CD1c-positive myeloid dendritic cell (primary cell): ENCODE results near the gene CACNA1E.

Experiments used
- DNase-seq: peaks from one replicate; pipeline ENCODE4 v3.0.0-alpha.2; 2016; ENCODE audit errors: extremely low spot score

Gene CACNA1E

GRCh38 chr1:181680871-181681270, 197.6 kb downstream of the CACNA1E start:
- DNase-seq: no peak

GRCh38 chr1:181685211-181685610, 201.9 kb downstream of the CACNA1E start:
- DNase-seq: no peak

- DNase-seq: no peak
These were observed 218.6 kb downstream of the CACNA1E start for GRCh38 chr1:181701891-181702290.

DNA sequence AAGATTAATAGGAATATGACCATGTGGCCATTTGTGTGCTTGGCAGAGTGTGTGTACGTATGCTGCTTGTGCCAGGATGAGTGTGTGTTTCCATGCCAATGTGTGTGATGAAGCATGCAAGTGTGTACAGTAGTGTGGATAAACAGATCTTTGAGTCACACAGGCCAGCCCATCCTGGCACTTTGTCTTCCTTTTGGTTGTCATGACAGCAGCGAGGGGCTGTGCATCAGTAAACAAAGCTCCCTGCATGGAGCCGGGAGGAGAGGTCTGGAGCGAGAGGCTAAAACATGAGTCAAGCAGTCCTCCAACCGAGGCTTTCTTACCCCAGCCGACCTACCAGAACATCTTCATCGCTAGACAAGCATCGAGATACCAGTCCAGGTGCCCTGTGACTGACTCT, 221.2 kb downstream of the CACNA1E start:
- DNase-seq: no peak

- DNase-seq: no peak
These were observed 228.5 kb downstream of the CACNA1E start for GRCh38 chr1:181711820-181712219.

DNA sequence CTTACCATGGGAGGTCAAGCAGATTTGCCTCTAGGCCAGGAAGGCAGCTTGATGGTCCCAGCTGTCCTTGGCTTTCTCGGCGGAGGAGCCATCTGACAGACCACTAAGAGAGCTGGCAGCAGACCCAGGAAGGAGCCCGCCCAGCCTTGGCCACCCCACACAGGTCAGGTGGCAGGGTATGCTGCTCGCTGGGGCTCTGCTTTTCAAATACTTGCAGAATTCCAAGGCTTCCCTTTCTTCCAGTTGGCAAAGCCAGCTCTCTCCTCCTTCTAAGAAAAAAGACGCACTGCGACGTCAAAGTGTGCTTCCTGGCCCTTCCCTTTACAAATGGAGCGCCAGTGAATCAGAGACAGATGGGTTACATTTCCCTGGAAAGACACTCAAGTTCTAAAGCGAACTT, 229.4 kb downstream of the CACNA1E start:
- no peak for DNase-seq

- no peak for DNase-seq
These were observed 231.1 kb downstream of the CACNA1E start for GRCh38 chr1:181714428-181714827.

DNA sequence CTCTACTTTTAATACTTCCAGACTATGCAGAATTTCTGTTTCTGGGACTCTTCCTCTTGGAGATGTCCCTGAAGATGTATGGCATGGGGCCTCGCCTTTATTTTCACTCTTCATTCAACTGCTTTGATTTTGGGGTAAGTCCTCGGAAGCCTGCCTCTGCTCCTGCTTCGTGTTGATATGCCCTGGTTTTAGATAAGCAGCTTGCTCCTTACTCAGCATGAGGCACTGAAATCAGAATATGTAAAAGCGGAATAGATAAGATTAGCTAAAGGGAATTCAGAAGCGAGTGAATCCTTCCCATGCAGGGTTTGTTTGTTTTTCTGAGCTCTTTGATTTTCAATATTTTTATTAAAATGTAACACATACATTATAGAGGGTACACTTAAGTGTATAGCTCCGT, 234.7 kb downstream of the CACNA1E start:
- DNase-seq: no peak

DNA sequence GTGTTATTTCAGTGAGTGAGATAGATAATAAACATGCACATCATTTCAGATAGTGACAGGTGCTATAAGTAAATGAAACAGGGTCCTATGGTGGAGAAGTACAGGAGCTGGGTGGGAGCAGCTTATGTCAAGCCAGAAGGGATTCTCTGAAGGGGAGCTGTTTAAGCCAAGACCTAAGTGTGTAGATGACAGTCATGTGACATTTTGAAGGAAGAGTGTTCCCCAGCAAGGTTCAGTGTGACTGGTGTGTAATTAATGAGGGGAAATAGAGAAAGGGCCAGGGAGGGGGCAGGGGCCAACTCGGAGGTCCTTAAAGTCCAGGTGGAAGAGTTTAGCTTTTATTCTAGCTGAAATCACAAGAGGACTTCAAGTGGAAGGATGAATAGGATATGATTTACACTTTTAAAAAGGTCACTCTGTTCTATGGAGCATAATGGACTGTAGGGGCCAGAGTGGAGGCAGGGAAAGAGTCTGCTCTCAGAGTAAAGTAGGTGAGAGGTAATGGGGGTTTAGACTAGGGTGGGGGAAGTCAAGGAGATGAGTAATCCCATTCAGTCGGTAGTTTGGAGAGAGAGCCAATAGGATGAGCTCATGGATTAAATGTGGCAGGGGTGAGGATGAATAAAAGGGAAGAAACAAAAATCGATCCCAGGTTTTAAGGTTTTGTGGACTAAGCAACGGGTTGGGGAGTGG, 243.1 kb downstream of the CACNA1E start:
- DNase-seq: no peak

DNA sequence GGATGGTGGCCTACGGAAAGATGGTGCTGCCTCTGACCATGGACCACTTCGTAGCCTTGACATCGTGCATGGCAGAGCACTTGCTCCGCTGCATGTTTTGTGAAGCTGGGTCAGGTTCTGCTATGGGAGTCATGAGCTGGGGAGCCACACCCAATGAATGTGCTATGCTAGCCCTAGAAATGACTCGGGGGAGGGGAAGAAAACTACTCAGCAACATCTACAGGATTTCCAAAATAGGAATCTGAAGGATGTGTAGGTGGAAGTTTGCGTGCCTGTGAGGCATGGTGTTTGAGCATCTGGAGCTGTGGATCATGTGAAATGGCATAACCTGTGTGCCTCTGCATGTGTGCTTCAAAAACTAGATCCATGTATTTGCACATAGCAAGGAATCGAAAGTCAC, 247.3 kb downstream of the CACNA1E start:
- no peak for DNase-seq

DNA sequence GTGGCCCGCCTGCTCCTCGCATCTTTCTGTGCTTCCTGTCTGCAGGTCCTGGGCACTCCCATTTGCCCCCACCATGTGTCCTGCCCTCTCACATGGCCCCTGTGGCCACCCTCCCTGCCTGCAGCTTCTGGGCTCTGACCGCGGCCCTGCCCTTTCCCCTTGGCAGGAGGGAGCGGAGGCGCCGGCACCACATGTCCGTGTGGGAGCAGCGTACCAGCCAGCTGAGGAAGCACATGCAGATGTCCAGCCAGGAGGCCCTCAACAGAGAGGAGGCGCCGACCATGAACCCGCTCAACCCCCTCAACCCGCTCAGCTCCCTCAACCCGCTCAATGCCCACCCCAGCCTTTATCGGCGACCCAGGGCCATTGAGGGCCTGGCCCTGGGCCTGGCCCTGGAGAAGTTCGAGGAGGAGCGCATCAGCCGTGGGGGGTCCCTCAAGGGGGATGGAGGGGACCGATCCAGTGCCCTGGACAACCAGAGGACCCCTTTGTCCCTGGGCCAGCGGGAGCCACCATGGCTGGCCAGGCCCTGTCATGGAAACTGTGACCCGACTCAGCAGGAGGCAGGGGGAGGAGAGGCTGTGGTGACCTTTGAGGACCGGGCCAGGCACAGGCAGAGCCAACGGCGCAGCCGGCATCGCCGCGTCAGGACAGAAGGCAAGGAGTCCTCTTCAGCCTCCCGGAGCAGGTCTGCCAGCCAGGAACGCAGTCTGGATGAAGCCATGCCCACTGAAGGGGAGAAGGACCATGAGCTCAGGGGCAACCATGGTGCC, 249.1 kb downstream of the CACNA1E start:
- DNase-seq: no peak

GRCh38 chr1:181733486-181733885, 250.2 kb downstream of the CACNA1E start:
- DNase-seq: no peak

DNA sequence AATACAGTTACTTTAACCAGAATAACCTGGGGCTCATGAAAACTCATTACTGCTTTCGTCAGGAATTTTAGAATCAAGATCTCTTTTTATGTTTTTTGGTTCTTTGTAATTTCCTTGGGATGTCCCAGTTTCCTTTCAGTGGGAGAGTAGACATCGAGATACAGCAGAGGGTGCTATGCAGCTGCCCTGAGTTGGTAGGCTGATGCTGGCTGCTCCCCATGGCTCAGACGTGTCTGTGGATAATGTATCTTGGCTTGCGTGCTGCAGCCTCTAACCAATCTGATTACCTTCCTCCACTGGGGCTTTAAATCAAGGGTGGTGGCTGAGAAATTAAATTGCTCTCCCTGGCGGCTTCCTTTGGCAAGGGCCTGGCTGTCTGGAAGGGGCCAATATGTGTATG, 253.7 kb downstream of the CACNA1E start:
- no peak for DNase-seq

- no peak for DNase-seq
These were observed 255.9 kb downstream of the CACNA1E start for GRCh38 chr1:181739214-181739613.

DNA sequence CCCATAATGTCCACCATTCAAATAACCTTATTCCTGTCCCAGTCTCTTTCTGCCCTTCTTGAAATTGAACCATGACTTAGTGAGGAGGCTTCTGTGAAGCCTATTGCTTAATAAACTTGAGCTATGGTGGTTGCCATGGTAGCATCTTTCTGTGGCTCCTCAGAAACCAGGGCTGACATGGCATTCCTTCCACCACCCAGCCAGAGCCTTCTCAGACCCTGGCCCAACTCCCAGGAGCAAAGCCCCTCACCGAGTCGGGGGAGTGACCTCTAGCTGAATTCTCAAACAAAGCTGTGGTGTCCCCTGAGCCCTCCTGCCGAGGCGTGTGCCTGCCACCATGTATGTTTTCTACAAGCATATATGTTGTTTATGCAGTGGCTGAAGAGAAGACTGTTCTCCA, 259.1 kb downstream of the CACNA1E start:
- DNase-seq: no peak

DNA sequence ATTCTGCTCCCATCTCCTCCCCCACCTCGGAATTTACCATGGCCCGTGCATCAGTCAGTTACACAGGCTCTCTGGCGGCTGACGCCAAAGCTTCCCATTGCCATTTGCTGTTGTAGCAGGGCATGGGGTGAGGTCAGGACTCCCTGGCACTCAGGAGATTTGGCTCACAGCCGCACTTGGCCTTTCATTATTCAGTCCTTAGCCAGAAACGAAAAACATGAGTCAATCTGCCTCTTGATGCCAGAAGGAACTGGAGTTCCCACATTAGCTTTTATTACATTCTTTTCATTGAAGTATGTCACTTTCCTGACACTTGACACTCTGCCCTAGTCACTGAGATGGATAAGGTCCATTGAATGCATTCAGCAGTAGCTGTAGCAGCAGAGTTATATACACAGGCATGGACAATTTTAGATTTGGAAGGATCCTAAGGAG, 260.6 kb downstream of the CACNA1E start:
- no peak for DNase-seq

GRCh38 chr1:181746224-181746623, 262.9 kb downstream of the CACNA1E start:
- no peak for DNase-seq

DNA sequence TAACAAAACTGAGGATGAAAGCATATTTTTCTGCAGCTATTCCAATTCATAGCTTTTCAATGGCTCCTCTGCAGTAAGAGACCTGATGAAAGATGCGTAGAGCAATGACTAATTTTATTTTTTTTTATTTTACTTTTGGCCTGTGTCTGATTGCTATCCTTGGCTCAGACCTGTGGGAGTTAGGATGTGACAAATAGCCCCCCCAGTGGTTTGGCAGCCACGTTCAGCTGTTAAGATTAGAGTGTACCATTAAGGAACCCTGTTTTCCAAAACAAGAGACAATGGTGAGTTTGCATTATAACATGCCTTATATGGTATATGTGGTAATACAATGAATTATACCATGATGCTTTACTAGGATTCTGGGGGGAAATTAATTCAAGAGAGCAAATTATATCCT, 264.7 kb downstream of the CACNA1E start:
- no peak for DNase-seq

DNA sequence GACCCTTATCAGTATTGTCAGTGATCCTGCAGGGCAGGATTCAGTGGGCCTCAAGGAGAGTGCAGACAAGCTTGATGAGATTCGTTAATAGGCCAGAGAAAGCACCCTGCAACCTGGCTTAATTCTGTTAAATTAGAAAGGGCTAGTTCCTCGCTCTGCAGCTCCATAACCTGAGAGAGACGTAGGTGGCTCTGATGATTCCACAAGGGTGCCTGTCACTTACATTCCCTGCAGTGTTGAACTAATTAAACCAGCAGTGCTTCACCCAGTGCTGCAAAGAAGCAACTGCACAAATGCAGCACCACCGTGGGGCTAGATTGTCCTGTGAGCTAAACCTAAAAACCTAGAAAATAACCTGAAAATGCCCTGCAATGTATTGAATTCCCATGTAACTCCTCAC, 270.8 kb downstream of the CACNA1E start:
- DNase-seq: no peak

DNA sequence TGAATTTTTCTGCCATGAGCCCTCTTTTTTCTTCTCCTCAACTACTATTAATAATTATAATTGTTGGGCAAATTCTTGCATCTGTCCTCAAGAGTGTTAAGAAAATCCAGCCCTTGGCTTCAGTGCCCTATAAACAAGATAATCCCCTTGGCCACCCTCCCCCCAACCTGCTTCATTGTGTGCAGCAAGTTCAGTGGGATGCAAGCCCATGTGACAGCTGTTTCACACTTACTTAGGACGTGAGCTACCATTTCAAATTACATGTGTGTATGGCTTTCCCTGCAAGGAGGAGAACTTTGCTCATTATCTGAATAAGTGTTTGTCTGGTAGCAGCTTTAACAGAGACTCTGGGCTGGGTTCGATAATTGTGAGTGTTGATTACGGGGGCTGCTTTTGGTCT, 276.2 kb downstream of the CACNA1E start:
- DNase-seq: no peak

DNA sequence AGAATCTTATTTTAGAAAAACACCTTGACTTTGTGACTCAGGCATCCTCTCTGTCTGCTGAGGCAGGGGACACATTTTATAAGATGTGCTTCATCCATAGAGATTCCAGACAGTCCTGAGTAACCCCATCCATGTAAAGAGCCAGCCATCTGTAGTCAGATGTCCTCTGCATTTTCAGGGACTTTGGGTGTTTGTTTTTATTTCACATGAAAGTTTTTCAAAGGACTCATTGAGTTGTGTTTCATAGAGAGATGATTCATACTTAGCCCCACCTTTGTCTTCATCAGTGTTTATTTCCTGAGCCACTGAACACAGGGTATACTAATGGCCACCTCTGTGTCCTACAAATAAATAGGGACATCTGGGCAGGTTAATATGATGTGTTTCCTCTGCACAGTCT, 280.4 kb downstream of the CACNA1E start:
- DNase-seq: no peak

GRCh38 chr1:181765451-181766026, 282.2 kb downstream of the CACNA1E start:
- DNase-seq: no peak
